Lower lobe of right lung (tissue), 2 donors: Measurements from ENCODE around the gene RNF130. TPM values are rescaled to one million over a fixed set of nuclear protein-coding genes. Genes with fewer than 3 reads are reported as not detected.

Experiments used
- ATAC-seq, 2 donors: fragments of 200-7000 bp; cut with Tn5 transposase; one replicate each; pipeline ENCODE4 v1.9.1; 2020 to 2022; ENCODE audit warnings: mild to moderate bottlenecking in 2 of 2, moderate library complexity in 2 of 2
- DNase-seq: peaks from one replicate; pipeline ENCODE4 v3.0.0-alpha.2; 2020
- H3K27ac ChIP-seq: fragments of 200-600 bp; one replicate; pipeline ENCODE4 v1.8.0; 2022
- H3K27me3 ChIP-seq: fragments of 200-600 bp; one replicate; pipeline ENCODE4 v1.8.0; 2022; ENCODE audit warnings: low read depth
- H3K36me3 ChIP-seq: fragments of 200-600 bp; one replicate; pipeline ENCODE4 v1.8.0; 2022; ENCODE audit warnings: mild to moderate bottlenecking
- H3K4me1 ChIP-seq: fragments of 200-600 bp; one replicate; pipeline ENCODE4 v1.8.0; 2022
- H3K4me3 ChIP-seq: fragments of 200-600 bp; one replicate; pipeline ENCODE4 v1.8.0; 2022; ENCODE audit warnings: mild to moderate bottlenecking
- H3K9me3 ChIP-seq: fragments of 200-600 bp; one replicate; pipeline ENCODE4 v1.8.0; 2022
- intact Hi-C: fragments of 100-400 bp; cut with DNase I; formaldehyde crosslinking; loops from one replicate; pipeline ENCODE4 v1.11.0; 2022
- total RNA-seq: library from RNA; stranded (reverse); fragmentation: NEBNext Ultra II Directional; extraction: Animal tissue kit (Norgen Biotek cat#: 25700); gene quantifications from one replicate; pipeline ENCODE4 v1.2.1, GENCODE V29; 2021
- TF ChIP-seq, protein P1 (sequence below): fragments of 200-600 bp; IDR thresholded peaks from one replicate; pipeline ENCODE4 v1.8.0; 2022; ENCODE audit warnings: antibody characterized with exemption, mild to moderate bottlenecking
- donor health status: DM: no; HTN: yes; CAD: no; lungs with severe emphysema.

Gene RNF130
- total RNA-seq, 1 donor from 2014 or later, result 139 TPM

DNA sequence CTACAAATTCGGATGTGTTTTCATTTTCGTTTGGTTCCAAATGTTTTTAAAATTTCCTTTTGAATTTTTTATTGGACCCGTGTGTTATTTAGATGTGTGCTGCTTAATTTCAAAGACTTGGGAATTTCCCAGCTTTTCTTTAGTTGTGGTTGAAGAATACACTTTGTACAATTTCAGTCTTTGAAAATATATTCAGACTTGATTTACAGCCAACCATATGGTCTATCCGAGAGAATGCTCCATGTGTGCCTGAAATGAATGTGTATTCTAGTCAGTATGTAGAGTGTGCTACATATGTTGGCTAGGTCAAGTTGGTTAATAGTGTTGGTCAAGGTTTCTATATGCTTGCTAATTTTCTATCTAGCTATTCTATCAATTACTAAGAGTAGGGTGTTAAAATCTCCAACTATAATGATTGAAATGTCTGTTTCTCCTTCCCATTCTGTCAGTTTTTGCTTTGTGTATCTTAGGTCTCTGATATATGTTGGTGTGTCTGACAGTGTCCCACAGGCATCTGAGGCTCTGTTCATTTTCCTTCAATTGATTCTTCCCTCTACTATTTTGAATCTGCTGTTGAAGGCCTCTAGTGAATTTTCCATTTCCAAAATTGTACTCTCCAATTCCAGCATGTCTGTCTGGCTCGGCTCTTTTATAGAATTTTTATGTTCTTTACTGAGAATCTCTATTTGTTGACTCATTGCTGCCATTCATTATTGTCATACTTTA is 36.2 kb downstream of the RNF130 start:
- Histone ChIP-seq H3K36me3 (peaks cover 30% of the 10 kb centered on the region), H3K27me3 (no peaks in the 10 kb centered on the region), H3K4me1 (no peaks in the 10 kb centered on the region), H3K4me3 (no peak overlapping the region), H3K9me3 (peaks cover 11% of the 10 kb centered on the region), H3K27ac (no peak overlapping the region)
- intact Hi-C loops, result no loop called here
- DNase-seq (no peak), ATAC-seq (no peak)
- TF ChIP-seq, protein P1, sequence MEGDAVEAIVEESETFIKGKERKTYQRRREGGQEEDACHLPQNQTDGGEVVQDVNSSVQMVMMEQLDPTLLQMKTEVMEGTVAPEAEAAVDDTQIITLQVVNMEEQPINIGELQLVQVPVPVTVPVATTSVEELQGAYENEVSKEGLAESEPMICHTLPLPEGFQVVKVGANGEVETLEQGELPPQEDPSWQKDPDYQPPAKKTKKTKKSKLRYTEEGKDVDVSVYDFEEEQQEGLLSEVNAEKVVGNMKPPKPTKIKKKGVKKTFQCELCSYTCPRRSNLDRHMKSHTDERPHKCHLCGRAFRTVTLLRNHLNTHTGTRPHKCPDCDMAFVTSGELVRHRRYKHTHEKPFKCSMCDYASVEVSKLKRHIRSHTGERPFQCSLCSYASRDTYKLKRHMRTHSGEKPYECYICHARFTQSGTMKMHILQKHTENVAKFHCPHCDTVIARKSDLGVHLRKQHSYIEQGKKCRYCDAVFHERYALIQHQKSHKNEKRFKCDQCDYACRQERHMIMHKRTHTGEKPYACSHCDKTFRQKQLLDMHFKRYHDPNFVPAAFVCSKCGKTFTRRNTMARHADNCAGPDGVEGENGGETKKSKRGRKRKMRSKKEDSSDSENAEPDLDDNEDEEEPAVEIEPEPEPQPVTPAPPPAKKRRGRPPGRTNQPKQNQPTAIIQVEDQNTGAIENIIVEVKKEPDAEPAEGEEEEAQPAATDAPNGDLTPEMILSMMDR, result no peak

DNA sequence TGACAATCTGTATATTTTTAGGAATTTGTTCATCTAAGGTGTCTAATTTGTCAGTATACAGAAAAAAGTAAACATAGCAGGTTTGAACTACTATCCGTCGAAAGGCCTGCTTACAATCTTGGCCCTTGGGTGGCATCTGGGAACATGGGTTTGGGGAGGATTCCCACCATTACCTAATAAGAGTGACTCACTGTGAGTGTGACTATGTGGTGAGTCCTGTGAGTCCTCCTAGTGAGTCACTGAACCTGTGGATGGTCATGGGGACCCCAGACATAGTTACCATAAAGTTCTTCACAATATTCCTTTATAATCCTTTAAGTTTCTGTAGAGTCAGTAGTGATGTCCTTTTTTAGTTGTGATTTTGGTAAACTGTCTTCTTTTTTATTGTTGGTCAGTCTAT is 37.0 kb downstream of the RNF130 start:
- peaks cover 23% of the 10 kb centered on the region for H3K36me3 ChIP-seq
- H3K9me3 ChIP-seq, result peaks cover 11% of the 10 kb centered on the region
- no peak for DNase-seq
- no peak overlapping the region for H3K4me3 ChIP-seq
- no peak for ATAC-seq
- H3K27ac ChIP-seq, result no peak overlapping the region
- H3K27me3 ChIP-seq, result no peaks in the 10 kb centered on the region
- H3K4me1 ChIP-seq, result no peaks in the 10 kb centered on the region
- intact Hi-C loops, result no loop called here
- TF ChIP-seq, protein P1, result no peak

DNA sequence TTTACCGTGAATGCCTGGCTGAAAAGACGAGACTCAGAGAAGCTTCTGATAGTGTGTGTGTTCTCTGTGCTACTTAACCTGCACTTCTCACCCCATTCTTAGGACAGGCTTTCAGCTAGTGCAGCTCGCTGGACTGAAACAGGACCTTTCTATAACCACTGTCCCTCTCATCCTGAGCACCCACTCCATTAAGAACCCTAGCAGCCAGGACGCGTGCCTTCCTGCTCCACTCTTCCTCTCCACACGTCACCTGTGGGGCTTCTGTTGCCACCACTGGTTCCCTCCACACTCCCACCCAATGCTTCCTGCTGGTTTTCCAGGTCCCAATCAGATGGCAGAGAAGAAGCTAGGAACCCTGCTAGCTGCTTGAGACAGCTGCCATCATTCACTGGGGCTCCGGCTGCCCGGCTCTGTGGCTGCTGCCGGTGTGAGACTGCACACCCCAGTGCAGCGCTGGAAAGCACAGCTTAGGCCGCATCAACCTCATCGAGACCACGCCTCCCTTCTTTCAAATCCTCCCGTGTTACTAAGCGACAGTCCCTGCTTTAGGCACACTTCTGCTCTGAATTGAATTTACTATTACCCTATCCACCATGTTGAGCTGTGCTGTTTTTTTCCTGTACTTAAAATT is 44.0 kb downstream of the RNF130 start:
- Histone ChIP-seq H3K4me3 (no peak overlapping the region), H3K27ac (no peak overlapping the region)
- ATAC-seq, result peak in 1 of 2 donors; percentile 7

DNA sequence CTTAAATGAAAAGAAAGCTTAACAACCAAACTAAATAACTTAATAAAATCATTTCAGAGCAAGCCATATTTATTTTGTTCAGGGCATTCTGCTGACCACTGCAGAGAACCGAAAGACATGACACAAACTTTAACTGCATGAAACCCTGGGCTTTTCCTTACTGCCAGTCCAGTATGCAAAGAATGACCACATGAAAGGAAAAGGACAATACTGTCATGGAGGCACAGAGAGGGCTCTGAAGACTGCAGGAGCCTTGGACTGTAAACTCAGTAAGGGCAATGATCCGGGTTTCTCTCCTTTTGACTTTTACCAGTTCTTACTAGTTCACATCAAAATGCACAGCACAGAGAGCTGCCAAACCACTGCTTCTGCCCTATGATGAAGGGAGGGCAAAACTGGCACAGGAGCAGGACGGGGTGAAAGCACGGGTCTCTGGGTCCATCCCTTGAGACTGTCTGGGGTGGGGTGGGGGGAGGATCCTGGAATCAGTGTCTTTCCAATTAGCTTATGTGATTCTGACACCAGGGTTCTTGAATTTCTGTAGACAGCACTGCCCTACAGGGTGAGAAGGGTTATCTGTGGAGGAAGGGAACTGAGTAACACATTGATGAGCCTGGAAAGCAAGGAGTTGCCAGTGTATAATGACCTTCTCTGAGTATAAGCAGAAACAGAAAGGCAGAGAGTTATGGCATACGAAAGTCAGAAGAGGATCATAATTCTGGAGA is 44.7 kb downstream of the RNF130 start:
- TF ChIP-seq, protein P1, result no peak
- Histone ChIP-seq H3K36me3 (no peaks in the 10 kb centered on the region), H3K27me3 (no peaks in the 10 kb centered on the region), H3K27ac (no peak overlapping the region), H3K4me1 (peaks cover 4% of the 10 kb centered on the region), H3K4me3 (no peak overlapping the region), H3K9me3 (no peaks in the 10 kb centered on the region)
- ATAC-seq, result peak in 1 of 2 donors; percentile 8
- DNase-seq, result no peak
- intact Hi-C loops, result no loop called here

More for the DNA sequence above, 44.0 kb downstream of the RNF130 start:
- TF ChIP-seq, protein P1, result no peak
- H3K27me3 ChIP-seq, result no peaks in the 10 kb centered on the region
- intact Hi-C loops, result no loop called here
- H3K9me3 ChIP-seq, result no peaks in the 10 kb centered on the region
- peaks cover 4% of the 10 kb centered on the region for H3K4me1 ChIP-seq
- no peak for DNase-seq
- H3K36me3 ChIP-seq, result no peaks in the 10 kb centered on the region

DNA sequence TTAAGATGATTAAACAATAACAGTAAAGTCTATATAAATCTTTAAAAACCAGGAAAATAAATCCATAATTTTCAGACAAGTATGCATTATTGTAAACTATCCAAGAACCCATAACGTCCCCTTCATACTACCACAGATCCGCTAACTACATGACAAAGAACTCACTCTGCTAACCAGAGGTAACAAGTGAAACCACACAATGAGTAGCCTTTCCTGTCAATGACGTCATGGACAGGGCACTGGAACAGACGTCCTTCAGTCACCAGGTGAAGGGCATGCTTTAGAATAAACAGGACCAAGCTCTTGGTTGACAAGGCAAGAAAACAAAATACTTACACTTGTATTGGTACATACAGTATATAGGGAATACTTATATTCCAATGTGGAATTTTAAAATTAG is 45.2 kb downstream of the RNF130 start:
- ATAC-seq, result peak; percentile 87 to 96

More for the DNA sequence above, 45.2 kb downstream of the RNF130 start:
- Histone ChIP-seq H3K36me3 (no peaks in the 10 kb centered on the region), H3K9me3 (no peaks in the 10 kb centered on the region), H3K4me1 (peaks cover 4% of the 10 kb centered on the region), H3K4me3 (no peak overlapping the region), H3K27me3 (no peaks in the 10 kb centered on the region), H3K27ac (no peak overlapping the region)
- no peak for DNase-seq
- intact Hi-C loops, result no loop called here
- TF ChIP-seq, protein P1, result no peak
